Stimulated activated CD8-positive, alpha-beta memory T cell treated with anti-CD3 and anti-CD28 coated beads, Interleukin-7, amount 100 ng/mL, for 4 hours (primary cell): ENCODE data around the gene NADK.
"Not testable (repeated sequence)": the region's sequence is repeated elsewhere in the genome, so short reads cannot be mapped to it uniquely, and the experiment has no call there.

Source experiments
- DNase-seq, 2 donors: peaks; one replicate each; pipeline ENCODE4 v3.0.0-alpha.2; 2020; ENCODE audit warnings: low read depth in 2 of 2

NADK gene

GRCh38 chr1:1746566-1746909 is 31.7 kb downstream of the NADK start:
- DNase-seq = not testable (repeated sequence)

DNA sequence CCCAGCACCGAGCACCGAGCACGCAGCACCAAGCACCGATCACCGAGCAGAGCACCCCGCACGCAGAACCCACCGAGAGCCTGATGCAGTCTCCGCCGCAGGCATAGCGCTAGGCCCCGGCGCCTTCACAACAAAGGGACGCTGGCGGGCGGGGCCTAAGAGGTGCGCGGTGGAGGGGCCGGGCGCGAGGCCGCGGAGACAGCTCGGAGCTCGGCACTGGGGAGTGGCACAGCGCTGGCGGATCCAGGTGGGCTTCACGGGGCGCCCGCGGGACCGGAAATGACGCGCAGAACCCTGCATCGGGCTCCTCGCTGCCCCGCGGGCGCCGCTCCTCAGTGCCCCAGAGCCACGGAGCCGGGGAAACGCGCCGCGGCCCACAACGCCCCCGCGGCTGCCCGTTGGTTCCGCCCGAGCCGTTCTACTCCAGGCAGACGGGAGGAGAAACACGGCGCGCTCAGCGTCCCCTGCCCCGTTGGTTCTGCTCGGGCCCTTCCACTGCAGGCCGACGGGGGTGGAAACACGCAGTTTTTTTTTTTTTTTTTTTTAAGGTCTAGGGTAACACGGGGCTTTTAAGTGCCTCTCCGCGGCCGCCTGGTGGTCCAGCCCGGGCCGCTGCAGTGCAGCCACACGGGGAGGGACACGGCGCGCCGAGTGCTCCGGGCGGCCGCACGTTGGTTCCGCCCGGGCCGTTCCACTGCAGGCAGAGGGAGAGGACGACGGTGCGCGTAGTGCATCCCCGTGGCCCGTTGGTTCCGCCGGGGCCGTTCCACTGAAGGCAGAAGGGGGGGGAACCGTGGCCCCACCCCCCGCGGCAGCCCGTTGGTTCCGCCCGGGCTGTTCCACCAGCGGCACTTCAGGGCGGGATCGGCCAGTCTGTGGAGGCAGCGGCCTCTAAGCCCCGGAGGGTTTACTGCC is 32.4 kb downstream of the NADK start:
- peak; percentile 66 to 78 for DNase-seq

- not testable (repeated sequence) for DNase-seq
Measured at GRCh38 chr1:1742529-1742928, 35.7 kb downstream of the NADK start.

DNA sequence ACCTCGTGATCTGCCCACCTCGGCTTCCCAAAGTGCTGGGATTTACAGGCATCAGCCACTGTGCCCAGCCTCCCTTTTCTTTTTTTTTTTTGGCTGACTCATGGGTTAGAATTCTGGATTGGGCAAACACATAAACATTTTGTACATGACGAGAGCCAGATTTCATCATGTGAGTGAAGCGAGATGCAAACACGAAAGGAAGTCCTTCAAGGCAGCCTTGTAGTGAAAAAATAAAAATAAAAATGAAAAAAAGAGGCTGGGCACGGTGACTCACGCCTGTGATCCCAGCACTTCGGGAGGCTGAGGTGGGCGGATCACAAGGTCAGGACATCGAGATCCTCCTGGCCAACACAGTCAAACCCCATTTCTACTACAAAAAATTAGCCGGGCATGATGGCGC is 37.3 kb downstream of the NADK start:
- DNase-seq = not testable (repeated sequence)

DNA sequence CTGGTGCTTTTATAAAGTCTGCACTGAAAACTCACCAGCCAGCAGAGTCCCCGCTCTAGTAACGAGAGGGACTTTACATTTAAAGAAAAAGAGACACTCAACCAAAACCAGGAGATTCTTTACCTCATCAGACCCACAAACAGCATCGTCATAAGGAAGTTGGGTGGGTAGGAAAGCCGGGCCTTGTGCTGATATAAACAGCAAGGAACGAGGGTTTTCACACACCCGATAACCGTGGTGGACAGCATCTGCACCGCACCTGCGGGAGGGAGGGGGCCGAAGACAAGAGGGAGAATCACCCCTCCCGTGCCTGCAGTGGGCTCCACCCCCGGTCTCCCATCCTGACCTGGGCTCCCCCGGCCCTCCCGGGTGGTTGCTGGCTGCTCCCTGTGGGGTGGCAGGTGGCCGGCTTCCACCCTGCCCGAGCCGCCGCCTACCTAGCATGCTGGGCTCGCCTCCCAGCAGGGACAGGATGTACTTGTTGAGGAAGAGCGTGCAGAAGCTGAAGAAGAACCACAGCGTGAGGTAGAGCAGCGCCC is 39.4 kb downstream of the NADK start:
- DNase-seq = not testable (repeated sequence)

GRCh38 chr1:1737675-1738590 is 40.3 kb downstream of the NADK start:
- DNase-seq = not testable (repeated sequence)

DNA sequence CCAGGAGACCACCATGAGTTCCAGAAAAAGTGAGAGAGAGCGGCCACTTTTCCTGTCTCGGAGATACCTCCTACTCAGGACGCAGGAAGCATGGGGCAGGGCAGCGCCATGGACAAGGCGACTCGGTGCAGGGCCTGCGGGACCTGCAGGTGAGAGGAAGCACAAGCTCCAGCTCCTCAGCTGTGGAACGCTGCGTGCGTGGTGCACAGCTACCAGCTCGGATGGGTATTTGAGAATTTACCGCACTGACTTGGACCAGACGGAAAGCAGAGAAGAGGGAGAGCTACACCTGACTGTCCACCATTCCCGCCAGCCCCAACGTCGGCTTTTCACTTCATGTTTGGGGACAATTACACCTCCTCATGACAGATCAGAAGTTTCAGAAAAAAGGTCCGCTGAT is 45.9 kb downstream of the NADK start:
- DNase-seq = no peak

DNA sequence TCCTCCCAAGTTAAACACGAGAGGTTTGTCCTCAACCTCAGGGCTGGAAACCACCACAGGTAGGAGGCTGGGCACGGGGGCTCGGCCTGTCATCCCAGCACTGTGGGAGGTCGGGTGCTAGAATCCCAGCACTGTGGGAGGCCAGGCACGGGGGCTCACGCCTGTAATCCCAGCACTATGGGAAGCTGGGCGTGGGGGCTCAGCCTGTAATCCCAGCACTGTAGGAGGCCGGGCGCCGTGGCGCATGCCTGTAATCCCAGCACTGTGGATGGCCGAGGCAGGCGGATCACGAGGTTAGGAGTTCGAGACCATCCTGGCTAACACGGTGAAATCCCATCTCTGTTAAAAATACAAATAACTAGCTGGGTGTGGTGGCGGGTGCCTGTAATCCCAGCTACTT is 47.4 kb downstream of the NADK start:
- DNase-seq = no peak

DNA sequence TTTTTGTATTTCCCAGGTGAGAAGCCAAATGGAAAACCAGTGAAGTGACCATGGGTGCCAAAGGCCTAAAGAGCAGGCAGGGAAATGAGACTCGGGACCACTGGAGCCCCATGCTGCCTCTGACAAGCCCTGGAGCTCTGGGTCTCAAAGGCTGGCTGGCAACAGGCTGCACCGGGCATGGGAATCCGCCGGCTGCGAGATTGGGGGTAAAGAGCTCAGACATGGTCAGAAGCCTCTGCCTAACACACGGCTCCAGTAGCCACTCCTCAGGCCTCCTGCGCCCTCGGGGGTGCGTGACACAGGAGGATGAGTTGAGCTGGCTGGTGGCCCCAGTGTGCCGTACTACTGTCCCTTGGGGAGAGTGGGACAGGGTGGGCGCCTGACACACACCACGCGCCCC is 48.0 kb downstream of the NADK start:
- DNase-seq = not testable (repeated sequence)

- DNase-seq = not testable (repeated sequence)
Measured at GRCh38 chr1:1729116-1729816, 49.0 kb downstream of the NADK start.

- peak in 1 of 2 donors; percentile 17 for DNase-seq
Measured at GRCh38 chr1:1728308-1729005, 49.8 kb downstream of the NADK start.

DNA sequence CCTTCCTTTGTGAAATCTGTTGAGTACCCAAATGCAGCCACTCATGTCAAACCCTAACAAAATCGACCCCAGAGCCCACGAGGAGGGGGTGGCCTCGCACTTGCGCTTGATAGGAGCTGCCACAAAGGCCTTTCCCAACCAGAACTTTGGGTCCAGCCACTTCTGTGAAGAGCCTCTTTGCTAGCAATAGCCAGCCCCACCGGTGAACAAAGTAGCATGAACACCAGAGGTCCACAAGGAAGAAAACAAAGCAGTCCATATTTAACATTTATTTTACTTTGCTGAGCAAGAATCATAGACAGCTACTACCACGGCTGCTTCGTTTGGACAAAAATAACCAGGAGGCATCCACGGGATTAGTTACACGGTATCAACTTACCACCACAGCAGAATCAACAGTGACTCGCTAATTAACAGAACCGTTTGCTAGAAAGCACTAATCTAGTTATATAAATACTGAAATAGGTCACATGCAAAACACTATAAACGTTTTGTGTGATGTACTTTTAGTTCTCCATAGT is 51.1 kb downstream of the NADK start:
- not testable (repeated sequence) for DNase-seq

GRCh38 chr1:1726088-1726487 is 52.2 kb downstream of the NADK start:
- not testable (repeated sequence) for DNase-seq

- peak; percentile 98 to 99 for DNase-seq
Measured at GRCh38 chr1:1724035-1724864, 54.0 kb downstream of the NADK start, which contains the start of gene CDK11A. Gene CDK11A (minus strand): TSS chr1:1724357. CDS start chr1:1722818, 1,539 bp downstream.

- no peak for DNase-seq
Measured at GRCh38 chr1:1721201-1721600, 57.1 kb downstream of the NADK start.

GRCh38 chr1:1715109-1715883 is 63.0 kb downstream of the NADK start:
- DNase-seq = not testable (repeated sequence)

DNA sequence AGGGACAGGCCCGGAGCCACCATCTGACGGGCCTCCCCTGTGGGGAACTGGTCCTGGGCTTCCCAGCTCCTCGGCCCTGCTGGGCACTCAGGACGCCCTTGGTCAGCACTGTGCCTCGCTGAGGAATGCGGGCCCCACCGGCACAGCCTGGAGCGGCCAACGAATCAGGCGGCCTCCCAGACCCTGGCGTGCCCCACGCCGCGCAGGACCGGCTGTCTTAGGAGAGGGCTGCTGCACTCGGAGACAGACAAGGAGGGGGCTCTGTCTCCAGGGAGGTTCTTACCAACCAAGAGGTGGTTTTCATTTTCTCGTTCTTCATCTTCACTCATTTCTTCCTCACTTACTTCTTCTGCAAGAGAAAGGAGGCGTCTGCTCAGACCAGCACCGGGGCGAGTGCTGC is 70.4 kb downstream of the NADK start:
- DNase-seq = not testable (repeated sequence)

GRCh38 chr1:1707241-1707640 is 71.0 kb downstream of the NADK start:
- not testable (repeated sequence) for DNase-seq

DNA sequence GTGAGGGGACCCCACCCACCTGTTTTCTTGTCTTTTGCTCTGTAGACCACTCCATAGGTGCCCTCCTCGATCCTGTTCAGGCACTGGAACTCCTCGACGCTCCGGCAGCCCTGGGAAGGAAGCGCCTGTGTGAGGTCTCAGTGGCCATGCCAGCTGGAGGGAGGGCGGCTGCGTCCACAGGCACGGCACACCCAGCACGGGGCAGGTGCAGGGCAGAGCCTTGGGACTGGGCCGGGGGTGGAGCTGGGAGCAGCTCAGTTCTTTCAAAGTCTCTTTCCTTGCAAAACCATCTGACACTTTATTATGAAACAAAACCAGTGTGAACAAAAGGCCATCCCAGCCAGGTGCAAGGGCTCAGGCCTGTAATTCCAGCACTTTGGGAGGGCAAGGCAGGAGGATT is 72.6 kb downstream of the NADK start:
- not testable (repeated sequence) for DNase-seq
